Kidney glomerular epithelial cell (primary cell): ENCODE results near the gene TGM2.
A peak's percentile ranks its signal among the peaks of the same experiment; 100 is the strongest.
"Not testable (repeated sequence)": the region's sequence is repeated elsewhere in the genome, so short reads cannot be mapped to it uniquely, and the experiment has no call there.

Experiments used
- DNase-seq: peaks from one replicate; lab custom pipeline; 2025; lab: John Stamatoyannopoulos, UW

TGM2 gene

DNA sequence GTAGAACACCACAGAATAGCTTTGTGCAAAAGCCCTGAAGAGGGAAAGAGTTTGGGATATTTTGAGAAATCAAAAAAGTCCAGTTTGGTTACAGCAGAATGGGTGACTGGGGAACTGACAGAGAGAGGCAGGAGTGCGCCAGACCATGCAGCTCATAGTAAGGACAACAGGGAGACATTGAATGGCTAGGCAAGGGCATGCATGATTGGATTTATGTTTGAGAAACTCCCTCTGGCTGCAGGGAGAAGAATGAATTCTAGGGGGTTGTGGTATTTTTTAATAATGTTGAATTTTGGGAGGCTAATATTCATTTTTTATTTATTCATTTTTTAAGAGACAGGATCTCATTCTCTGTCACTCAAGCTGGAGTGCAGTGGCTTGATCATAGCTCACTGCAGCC lies 49.9 kb downstream of the TGM2 start:
- DNase-seq = peak; percentile 31

- no peak for DNase-seq
Observed at GRCh38 chr20:38114353-38114791, 50.7 kb downstream of the TGM2 start.

- DNase-seq = no peak
Observed at GRCh38 chr20:38113401-38114325, 51.4 kb downstream of the TGM2 start.

DNA sequence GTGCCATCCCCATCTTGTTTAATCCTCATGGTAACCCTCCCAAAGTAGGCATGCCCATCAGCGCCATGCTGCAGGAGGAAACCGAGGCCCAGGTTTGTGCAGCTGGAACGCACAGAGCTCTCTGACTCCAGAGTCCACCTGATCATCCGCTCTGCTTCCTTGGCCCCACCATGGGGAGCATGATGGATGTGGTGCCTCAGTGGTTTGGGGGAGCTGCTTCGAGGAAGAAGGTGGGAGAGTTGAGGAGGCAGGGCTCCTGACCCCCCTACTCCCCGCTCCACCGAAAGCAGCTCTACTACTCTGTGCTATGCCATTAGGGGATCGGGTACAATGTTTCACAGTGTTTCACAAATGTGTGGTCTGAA lies 52.2 kb downstream of the TGM2 start:
- no peak for DNase-seq

GRCh38 chr20:38112261-38112929 lies 52.7 kb downstream of the TGM2 start:
- DNase-seq = no peak

DNA sequence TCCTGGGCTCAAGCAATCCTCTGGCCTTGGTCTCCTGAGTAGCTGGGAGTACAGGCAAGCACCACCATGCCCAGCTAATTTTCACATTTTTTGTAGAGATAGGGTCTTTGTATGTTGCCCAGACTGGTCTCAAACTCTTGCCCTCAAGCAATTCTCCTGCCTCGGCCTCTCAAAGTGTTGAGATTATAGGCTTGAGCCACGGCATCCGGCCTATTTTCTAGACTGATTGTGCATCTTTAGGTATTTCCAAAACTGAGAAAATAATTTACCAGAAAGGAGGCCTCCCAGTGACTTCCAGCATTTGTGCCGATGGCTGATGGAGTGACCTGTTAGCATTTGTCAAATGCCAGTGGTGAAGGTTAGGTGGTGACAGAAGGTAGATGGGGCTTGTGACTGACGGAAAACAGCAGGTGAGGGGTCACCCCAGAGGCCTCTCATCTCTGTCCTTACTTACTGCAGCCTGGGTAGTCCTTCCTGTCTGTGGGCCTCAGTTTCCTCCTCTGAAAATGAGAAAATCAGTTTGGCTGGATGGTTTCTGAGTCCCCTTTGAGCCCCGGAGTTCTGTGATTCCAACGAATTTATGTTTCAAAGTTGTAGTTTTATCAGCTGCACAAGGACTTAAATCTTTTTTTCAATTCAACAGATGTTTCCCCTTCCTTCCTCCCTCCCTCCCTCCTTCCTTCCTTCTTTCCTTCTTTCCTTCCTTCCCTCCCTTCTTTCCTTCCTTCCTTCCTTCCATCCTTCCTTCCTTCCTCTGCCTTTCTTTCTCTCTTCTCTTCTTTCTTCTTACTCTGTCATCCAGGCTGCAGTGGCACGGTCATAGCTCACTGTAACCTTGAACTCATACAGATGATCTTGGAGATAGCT lies 53.5 kb downstream of the TGM2 start:
- no peak for DNase-seq

GRCh38 chr20:38110525-38111178 lies 54.4 kb downstream of the TGM2 start:
- no peak for DNase-seq

DNA sequence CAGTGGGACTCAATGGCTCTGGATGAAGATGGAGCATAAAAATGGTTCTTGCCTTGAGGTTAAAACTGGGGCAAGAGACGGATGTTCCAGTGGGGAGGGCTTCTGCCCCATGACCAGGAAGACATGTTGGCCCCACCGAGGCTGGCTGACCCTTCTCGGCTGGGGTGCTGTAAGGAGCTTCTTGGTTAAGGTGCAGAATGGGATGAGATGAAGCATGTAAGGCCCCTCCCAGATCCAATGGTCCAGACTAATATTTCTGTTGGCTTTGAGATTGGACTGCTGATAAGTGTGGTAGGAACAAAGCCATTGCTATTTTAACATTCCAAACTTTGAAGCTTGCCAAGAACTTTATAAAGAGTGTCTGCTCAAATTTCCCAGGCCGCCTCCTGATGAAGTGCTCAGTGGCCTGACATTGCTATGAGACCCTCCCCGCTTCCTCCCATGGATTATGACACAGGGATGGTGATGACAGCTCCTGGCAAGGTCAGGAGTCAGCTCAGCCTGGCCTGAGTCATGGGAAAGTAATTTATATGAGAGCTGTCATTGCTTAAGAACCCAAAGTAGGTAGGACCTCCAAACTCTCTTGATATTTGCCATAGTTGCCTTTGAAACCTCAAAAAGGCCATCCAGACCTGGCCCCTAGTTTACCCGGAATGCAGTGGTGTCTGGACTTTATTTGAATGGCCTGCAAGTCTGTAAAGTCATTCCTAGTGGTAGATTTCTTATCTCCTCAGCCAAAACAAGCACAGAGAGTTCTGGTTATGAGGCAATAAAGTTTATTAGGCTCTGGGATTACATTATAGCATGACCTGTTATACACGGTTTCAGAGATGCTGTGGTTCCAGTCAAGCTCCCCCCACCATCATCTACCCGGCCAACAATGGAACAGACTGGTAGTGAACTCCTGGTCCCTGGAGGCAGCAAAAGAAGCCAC lies 55.2 kb downstream of the TGM2 start:
- peak; percentile 58 for DNase-seq

DNA sequence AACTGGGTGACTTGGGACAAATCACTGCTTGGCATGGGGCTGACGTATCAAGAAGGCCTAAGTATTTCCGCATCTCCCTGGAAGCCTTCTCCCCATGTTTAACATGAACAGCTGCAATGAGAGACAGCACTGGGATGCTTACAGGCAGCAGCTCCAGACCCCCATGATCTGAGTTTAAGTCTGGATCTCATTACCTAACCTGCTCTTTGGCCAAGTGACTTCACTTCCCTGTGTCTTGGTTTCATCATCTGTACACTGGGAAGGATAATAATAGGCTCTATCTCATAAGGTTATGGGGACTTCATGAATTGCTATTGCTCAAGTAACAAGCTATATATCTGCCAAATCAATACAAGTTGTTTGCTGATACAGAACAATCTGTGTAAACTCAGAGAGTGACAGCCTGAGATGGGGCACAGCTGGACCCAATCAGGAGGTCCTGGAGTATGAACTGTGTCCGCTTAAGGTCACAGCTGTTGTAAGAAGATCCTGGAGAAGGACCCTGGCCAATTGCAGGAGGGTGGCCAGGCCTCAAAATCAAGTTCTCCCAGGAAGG lies 56.0 kb downstream of the TGM2 start:
- DNase-seq = no peak

DNA sequence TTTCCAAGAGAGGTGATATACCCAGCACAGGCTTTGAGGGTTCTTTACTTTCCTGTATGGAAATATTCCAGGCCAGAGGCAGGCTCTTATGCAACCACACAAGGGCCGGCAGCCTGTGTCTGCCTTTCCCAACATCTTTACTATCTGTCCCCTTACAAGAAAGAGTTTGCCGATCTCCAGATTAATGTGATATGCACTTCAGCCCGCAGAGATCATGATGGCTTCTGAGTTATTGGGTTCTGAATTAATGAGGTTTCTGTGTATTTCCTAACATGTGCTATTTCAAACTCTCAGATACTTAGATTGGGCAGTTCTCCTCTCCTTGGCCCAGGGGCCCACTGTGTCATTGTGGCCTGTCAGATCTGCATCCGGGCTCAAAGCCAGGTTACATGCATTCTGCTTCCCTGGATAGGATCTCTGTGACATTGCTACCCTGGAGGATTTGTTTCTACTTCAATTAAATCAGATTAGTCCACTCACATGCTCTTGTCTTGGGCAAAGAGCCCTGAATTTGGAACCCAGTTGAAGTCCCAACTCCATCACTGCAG lies 56.6 kb downstream of the TGM2 start:
- DNase-seq = no peak

GRCh38 chr20:38107916-38108315 lies 57.2 kb downstream of the TGM2 start:
- DNase-seq = not testable (repeated sequence)

- not testable (repeated sequence) for DNase-seq
Observed at GRCh38 chr20:38107386-38107785, 57.7 kb downstream of the TGM2 start.

GRCh38 chr20:38106461-38106860 lies 58.6 kb downstream of the TGM2 start:
- DNase-seq = no peak

DNA sequence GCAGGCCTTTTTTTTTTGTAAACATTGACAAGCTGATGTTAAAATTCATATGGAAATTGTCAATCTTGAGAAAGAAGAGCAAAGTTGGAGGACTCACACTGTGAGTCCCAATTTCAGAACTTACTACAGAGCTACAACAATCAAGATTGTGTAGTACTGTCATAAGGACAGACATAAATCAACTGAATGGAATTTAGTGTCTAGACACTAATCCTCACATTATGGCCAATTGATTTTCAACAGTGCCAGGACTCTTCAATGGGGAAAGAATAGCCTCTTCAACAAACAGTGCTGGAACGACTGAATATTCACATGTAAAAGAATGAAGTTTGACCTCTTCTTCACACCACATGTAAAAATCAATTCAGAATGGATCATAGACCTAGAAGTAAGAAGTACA lies 60.8 kb downstream of the TGM2 start:
- DNase-seq = no peak

- DNase-seq = not testable (repeated sequence)
Observed at GRCh38 chr20:38102206-38102605, 62.9 kb downstream of the TGM2 start.

DNA sequence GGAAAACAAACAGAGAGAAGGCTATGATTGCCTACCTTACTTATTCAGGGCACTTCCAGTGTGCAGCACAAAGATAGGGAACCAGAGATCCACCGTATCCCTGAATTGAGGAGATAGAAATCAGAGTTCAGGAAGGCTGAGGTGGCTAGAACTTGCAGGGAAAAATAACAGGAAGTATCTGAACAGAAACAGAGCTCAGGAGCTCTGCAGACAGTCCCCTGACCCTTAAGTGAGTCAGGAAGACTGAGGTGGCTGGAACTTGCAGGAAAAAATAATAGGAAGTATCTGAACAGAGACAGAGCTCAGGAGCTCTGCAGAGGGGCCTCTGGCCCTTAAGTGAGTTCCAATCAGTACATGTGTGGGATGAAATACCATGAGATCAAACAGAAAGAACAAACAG lies 66.1 kb downstream of the TGM2 start:
- DNase-seq = no peak

DNA sequence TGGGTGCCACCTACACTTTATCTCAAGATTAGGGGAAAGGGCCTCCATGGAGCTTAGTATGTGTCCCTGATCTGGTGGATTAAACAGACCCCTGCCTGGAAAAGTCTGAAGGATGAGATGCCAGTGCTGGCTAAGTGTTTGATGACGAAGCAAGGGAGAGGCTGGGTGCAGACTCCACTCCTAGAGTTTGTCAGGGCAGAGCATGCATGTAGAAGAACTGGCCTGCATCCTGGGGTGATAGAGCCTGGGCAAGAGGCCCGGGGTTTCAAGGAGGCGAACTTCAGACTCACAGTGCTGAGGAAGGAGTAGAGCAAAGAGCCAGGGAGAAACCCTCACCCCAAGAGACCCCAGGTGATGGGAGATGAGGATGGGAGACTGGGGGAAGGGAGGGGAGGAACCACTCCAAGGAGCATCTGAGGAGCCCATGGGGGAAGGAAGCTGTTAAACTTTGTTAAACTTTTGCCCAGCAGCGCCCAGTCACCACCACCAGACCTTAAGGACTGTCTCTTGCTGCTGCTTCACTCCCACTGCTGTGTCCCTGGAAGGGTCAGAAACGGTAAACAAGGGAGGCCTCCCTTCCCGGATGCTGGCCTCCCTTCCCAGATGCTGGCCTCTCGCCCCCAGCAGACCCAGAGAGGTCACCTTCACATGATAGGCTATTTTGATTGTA lies 69.9 kb downstream of the TGM2 start:
- DNase-seq = no peak

GRCh38 chr20:38094373-38094891 lies 70.6 kb downstream of the TGM2 start:
- DNase-seq = no peak

DNA sequence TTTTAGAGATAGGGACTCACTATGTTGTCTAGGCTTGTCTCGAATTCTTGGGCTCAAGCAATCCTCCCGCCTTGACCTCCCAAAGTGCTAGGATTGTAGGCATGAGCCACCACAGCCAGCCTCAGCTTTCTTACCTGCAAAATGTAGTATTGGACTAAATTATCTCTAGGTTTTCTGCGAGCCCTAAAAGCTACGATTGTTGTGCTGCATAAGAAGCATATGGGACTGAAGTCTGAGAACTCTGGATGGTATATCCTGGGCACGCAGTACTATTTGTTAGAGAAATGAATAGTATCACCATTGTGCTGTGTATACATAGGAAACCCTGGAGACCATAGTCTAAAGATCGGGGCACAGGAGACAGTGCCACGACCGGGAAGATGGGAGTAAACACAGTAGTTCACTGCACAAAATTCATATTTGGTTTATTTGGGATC lies 71.4 kb downstream of the TGM2 start:
- no peak for DNase-seq
